HG02885 (cell line): ENCODE results near the gene LDHAL6A.
"Not testable (repeated sequence)": the region's sequence is repeated elsewhere in the genome, so short reads cannot be mapped to it uniquely, and the experiment has no call there.

ENCODE experiments used
- ATAC-seq: cut with Tn5 transposase; IDR thresholded peaks from one replicate; pipeline ENCODE4 v1.9.1; 2021; ENCODE audit warnings: mild to moderate bottlenecking; ENCODE audit not compliant: unreplicated experiment, poor library complexity

Gene LDHAL6A

GRCh38 chr11:18455686-18456372 is at the start of gene LDHAL6A:
Gene LDHAL6A (plus strand): TSS chr11:18455856. CDS start chr11:18456681, 825 bp downstream.
- no peak for ATAC-seq

- not testable (repeated sequence) for ATAC-seq
Observed at GRCh38 chr11:18407400-18407799, 48.3 kb upstream of the LDHAL6A start.

DNA sequence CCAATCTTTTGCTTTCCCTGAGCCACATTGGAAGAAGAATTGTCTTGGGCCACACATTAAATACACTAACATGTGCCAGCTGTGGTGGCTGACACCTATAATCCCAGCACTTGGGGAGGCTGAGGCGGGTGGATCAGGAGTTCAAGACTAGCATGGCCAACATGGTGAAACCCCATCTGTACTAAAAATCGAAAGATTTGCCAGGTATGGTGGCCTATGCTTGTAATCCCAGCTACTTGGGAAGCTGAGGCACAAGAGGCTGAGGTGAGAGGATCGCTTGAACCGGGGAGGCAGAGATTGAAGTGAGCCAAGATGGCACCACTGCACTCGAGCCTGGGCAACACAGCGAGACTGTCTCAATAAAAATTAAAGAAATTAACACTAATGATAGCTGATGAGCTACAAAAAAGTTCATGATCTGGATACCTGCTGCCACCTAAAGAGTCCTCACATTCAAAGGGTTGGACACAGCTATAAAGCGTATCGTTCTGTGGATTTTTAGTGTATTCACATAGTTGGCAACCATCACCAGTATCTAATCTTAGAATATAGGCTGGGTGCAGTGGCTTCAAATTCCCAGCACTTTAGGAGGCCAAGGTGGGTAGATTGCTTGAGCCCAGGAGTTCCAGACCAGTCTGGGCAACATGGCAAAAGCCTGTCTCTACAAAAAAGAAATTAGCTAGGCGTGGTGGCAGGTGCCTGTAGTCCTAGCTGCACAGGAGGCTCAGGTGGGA is 46.9 kb upstream of the LDHAL6A start:
- no peak for ATAC-seq

GRCh38 chr11:18416459-18416858 is 39.2 kb upstream of the LDHAL6A start:
- no peak for ATAC-seq

GRCh38 chr11:18419040-18419439 is 36.6 kb upstream of the LDHAL6A start:
- ATAC-seq = no peak

DNA sequence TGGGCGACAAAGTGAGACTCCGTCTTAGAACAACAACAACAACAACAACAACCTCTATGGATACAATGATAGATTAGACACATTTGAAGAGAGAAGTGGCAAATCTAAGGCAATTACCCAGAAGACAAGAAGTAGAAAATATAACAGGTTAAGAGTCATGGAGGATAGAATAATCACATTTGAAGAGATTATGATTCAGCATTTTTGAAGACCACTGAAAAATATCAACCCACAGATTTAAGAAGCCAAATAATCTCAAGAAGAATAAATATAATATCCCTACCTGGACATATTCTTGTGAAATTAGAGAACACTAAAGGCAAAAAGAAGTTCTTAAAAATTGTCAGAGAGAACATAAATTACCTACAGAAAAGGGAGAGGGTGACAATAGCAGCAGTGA is 35.6 kb upstream of the LDHAL6A start:
- ATAC-seq = no peak

DNA sequence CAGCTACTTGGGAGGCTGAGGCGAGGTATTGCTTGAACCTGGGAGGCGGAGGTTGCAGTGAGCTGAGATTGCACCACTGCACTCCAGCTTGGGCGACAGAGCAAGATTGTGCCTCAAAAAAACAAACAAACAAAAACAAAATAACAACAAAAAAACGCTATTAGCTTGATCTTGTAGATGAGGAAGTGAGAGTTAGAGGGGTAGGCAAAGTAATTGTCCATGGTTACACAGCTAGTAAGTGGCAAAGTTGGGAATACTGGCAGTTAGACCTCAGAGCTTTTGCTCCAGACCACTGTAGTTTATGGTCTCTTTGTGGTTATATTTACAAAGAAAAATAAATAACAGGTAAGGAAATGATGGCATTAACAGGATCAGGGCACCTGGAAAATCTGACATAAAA is 28.4 kb upstream of the LDHAL6A start:
- ATAC-seq = no peak

DNA sequence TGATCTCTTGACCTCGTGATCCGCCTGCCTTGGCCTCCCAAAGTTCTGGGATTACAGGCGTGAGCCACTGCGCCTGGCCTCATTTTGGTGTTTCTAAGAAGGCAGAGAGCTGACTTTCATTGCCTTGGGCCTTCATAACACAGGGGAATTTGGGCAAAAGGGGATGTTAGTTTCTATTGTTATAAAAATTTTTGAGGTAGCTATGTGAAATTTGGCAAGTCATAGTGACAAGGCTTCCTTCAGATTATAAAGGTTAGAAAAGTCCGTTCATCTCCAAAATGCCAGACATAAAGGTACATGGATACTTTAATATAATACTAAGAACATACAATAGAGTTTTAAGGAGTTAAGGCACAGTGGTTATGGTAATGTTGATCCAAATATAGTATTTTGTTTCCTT is 26.3 kb upstream of the LDHAL6A start:
- no peak for ATAC-seq

- no peak for ATAC-seq
Observed at GRCh38 chr11:18438691-18439090, 17.0 kb upstream of the LDHAL6A start.

- no peak for ATAC-seq
Observed at GRCh38 chr11:18449251-18449650, 6.4 kb upstream of the LDHAL6A start.

DNA sequence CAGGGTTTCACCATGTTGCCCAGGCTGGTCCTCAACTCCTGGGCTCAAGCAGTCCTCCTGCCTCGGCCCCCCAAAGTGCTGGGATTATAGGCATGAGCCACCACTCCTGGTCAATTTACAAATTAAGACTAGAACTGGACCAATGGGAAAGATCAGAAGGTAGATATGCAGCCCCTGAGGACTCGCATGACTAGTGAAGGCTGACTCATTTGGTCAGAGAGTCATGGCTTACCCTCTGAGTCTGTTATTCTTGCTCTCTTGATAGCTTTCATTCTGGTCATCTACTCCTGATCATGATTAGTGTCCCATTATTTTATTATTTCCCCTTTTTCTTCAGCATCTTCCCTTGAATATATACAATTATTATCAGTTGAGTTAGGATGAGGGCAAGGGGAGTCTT is 2.7 kb upstream of the LDHAL6A start:
- ATAC-seq = no peak

DNA sequence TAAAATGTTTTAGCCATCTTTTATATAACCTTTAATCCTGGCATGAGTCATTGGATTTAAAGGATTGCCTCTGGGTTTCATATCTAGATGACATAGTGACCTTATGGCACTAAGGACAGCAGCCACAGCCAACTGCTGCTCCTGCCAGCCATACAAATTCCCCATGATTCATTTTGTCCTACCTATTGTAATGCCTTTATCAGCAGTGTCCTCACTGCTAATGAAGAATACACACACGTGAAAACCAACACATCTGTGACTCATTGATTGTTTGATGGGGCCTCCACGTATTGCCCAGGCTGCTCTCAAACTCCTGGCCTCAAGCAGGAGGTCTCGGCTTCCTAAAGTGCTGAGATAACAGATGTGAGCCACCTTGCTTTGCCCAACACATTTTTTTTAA is 1.8 kb downstream of the LDHAL6A start:
- ATAC-seq = no peak

GRCh38 chr11:18459634-18460033 is 4.0 kb downstream of the LDHAL6A start:
- ATAC-seq = no peak

GRCh38 chr11:18461909-18462308 is 6.3 kb downstream of the LDHAL6A start:
- no peak for ATAC-seq

DNA sequence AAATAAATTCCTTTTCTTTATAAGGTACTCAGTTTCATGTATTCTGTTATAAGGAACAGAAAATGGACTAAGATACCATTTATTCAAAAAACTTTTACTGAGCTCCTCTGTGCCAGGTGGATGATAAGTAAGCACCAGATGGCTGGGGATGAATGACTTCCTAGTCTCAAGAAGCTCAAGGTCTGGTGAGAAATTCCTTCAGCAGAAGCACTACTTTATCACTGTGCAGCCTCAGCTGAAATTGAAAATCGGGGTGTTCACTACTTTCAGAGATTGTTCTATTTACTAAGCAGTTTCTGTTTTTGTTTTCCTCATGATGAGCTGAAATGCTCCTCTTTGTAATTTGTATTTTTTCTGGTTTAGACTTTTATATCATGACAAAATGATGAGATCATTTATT is 7.8 kb downstream of the LDHAL6A start:
- ATAC-seq = no peak

DNA sequence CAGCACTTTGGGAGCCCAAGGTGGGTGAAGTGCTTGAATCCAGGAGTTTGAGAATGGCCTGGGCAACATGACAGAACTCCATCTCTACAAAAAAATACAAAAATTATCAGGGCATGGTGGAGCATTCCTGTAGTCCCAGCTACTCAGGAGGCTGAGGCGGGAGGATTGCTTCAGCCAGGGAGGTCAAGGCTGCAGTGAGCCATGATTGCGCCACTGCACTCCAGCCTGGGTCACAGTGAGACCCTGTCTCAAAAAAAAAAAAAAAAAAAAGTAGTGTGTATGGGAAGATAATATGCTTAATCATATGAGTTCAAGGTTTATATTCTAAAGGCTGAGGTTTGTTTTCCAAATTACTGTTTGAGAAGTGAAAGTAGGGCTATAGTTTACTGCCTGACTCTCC is 10.7 kb downstream of the LDHAL6A start:
- no peak for ATAC-seq

GRCh38 chr11:18468059-18468458 is 12.4 kb downstream of the LDHAL6A start:
- no peak for ATAC-seq

DNA sequence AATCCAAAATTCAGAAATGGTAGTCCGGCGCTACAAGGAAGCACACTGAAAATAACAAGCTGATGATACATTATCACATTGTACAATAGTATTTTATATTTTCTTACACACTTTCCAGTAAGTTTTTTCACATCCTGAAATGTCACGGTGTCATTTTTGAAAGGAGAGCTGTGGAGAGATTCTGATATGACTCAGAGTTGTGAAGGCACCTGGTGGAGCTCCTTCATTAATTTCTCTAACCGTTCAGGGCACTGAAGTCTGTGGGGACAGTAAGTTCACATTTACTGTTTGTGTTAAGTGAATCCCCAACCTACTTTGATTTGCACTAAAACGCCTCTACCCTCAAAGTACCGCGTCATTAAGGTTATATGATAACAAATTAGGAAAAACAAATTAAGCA is 13.3 kb downstream of the LDHAL6A start:
- ATAC-seq = no peak

- ATAC-seq = no peak
Observed at GRCh38 chr11:18471995-18472394, 16.3 kb downstream of the LDHAL6A start.

- no peak for ATAC-seq
Observed at GRCh38 chr11:18472587-18472986, 16.9 kb downstream of the LDHAL6A start.

DNA sequence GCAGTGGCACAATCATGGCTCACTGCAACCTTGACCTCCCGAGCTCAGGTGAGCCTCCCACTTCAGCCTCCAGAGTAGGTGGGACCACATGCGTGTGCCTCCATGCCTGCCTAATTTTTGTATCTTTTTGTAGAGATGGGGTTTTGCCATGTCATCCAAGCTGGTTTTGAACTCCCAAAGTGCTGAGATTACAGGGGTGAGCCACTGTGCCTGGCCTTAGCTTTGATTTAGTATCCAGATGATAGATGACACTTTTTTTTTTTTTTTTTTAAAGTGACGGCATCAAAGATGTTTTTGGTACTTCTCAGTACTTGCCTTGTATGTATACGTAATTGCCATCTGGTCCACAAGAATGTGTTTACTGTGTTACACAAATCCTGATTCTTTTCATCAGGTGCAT is 23.4 kb downstream of the LDHAL6A start:
- no peak for ATAC-seq

GRCh38 chr11:18485913-18486528 is 30.4 kb downstream of the LDHAL6A start:
- no peak for ATAC-seq
